ENCODE data around the gene RAD52. TPM values are rescaled to one million over a fixed set of nuclear protein-coding genes. Genes with fewer than 3 reads are reported as not detected.

The RAD52 gene
- total RNA-seq, 1 experiment from 2014 or later: 15.3 TPM

- peak; percentile 87 for DNase-seq
These were observed 42.1 kb upstream of the RAD52 start for GRCh38 chr12:991350-992333.

More at GRCh38 chr12:991350-992333, 42.1 kb upstream of the RAD52 start:
- TF ChIP-seq CTCF (conservative IDR thresholded peaks at IDR 0.05): no peak
- Histone ChIP-seq H3K79me1 (ENCODE audit: insufficient read depth, low read depth, low read length, poor library complexity, severe bottlenecking) (peaks cover 4% of the 10 kb centered on the region), H3K27me3 (ENCODE audit: insufficient read depth, low read length) (no peaks in the 10 kb centered on the region), H3K9me3 (ENCODE audit: control insufficient read depth, low read depth, low read length) (no peaks in the 10 kb centered on the region), H2AK5ac (ENCODE audit: insufficient read length, low read length) (no peak overlapping the region), H4K5ac (ENCODE audit: insufficient read length, low read depth, low read length) (no peak overlapping the region), H3K27ac (ENCODE audit: insufficient read length, low read depth, low read length) (no peak overlapping the region), H2AFZ (ENCODE audit: low read length) (no peak overlapping the region), H3K14ac (ENCODE audit: insufficient read depth, low read length) (peak overlapping the region; percentile 59), H3K4ac (ENCODE audit: low read depth, low read length) (no peak overlapping the region), H2BK12ac (ENCODE audit: insufficient read length, low read depth, low read length) (no peak overlapping the region), H2BK5ac (ENCODE audit: insufficient read length, low read length) (no peak overlapping the region), H3K9ac (ENCODE audit: extremely low read depth, insufficient read length, low read length) (peak overlapping the region; percentile 71), H3K23ac (ENCODE audit: insufficient read length, low read depth, low read length) (no peak overlapping the region), H3K4me2 (ENCODE audit: insufficient read depth, insufficient read length, low read length) (peak overlapping the region; percentile 59), H3K4me1 (ENCODE audit: insufficient read depth, low read length) (peaks cover 3% of the 10 kb centered on the region), H2BK120ac (ENCODE audit: low read depth, low read length, poor library complexity, severe bottlenecking) (no peak overlapping the region), H3K18ac (ENCODE audit: insufficient read length, low read depth, low read length) (peak overlapping the region; percentile 56), H3T11ph (ENCODE audit: low read length) (no peak overlapping the region), H4K91ac (ENCODE audit: insufficient read length, low read depth, low read length) (no peak overlapping the region), H3K23me2 (ENCODE audit: insufficient read length, low read depth, low read length, poor library complexity, severe bottlenecking) (no peaks in the 10 kb centered on the region), H2BK20ac (ENCODE audit: low read depth, low read length, poor library complexity, severe bottlenecking) (no peak overlapping the region), H4K8ac (replicated peaks; ENCODE audit: insufficient read length, low read depth, low read length) (no peak overlapping the region), H3K56ac (ENCODE audit: insufficient read length, low read depth, low read length) (no peak overlapping the region), H2BK15ac (ENCODE audit: low read depth, low read length) (no peak overlapping the region), H4K20me1 (ENCODE audit: control insufficient read depth, insufficient read depth, insufficient read length) (no peaks in the 10 kb centered on the region), H3K79me2 (ENCODE audit: insufficient read depth, low read length) (peaks cover 6% of the 10 kb centered on the region; the same call in 1 of the 2 replicates)
- peak overlapping the region; percentile 81 to 89 (median 87) for H3K27ac Mint-ChIP-seq
- peak overlapping the region; percentile 86 to 98 for H3K4me3 Mint-ChIP-seq
- H3K36me3 Mint-ChIP-seq (ENCODE audit: insufficient read depth in 1 of 3, low read depth in 3 of 3): no peaks in the 10 kb centered on the region
- no peaks in the 10 kb centered on the region; the same call in 1 of the 2 replicates for H3K27me3 Mint-ChIP-seq (ENCODE audit: low read depth)
- H3K4me1 Mint-ChIP-seq: peaks cover 24 to 29% of the 10 kb centered on the region in 2 experiments
- no CpG with 5 or more reads among the region's 48 CpGs for WGBS (ENCODE audit: extremely low coverage, insufficient read length, low lambda C conversion rate)
- no peaks in the 10 kb centered on the region for H3K9me3 Mint-ChIP-seq
